Measurements from ENCODE around the gene FPR1. TPM values are rescaled to one million over a fixed set of nuclear protein-coding genes. Genes with fewer than 3 reads are reported as not detected.
"Not testable (repeated sequence)": the region's sequence is repeated elsewhere in the genome, so short reads cannot be mapped to it uniquely, and the experiment has no call there.

The FPR1 gene
- total and polyA plus RNA-seq, 4 donors: 0.77 to 37.1 (median 16.3) TPM

DNA sequence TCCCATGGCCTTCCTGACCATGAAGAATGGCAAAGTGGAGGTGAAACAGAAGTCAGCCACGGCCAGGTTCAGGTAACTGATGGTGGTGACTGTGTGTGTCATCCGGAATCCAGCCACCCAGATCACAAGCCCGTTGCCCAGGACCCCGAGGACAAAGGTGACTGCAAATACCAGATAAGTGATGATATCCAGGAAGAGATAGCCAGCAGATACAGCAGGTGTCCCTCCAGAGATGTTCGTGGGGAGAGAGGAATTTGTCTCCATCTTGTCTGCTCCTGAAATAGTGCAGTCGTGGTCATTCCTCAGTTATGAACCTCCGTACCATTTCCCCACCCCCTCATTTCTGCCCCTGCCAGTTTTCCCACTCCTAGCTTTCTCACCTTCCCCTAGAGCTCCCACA, 4.9 kb downstream of the FPR1 start:
- Histone ChIP-seq H3K27me3 (ENCODE audit: control insufficient read depth in 1 of 2, insufficient read depth in 2 of 2, low read length in 1 of 2) (no peaks in the 10 kb centered on the region), H3K9me3 (ENCODE audit: control insufficient read depth, low read length) (no peaks in the 10 kb centered on the region), H3K4me3 (ENCODE audit: low read length in 2 of 2) (no peak overlapping the region), H3K4me1 (ENCODE audit: control insufficient read depth in 1 of 2, insufficient read depth in 2 of 2, low read length in 2 of 2) (no peaks in the 10 kb centered on the region), H3K27ac (ENCODE audit: low read depth in 1 of 2, low read length in 2 of 2) (no peak overlapping the region), H3K36me3 (ENCODE audit: control insufficient read depth in 1 of 2, insufficient read depth in 2 of 2, low read length in 1 of 2) (no peaks in the 10 kb centered on the region)
- ATAC-seq (ENCODE audit: low FRiP score) (no peak), DNase-seq (no peak)
- 74 to 77% methylated on average over 7 of the region's 7 CpGs for WGBS, 2 donors
- intact Hi-C loops (cut with DNase I): no loop called here

DNA sequence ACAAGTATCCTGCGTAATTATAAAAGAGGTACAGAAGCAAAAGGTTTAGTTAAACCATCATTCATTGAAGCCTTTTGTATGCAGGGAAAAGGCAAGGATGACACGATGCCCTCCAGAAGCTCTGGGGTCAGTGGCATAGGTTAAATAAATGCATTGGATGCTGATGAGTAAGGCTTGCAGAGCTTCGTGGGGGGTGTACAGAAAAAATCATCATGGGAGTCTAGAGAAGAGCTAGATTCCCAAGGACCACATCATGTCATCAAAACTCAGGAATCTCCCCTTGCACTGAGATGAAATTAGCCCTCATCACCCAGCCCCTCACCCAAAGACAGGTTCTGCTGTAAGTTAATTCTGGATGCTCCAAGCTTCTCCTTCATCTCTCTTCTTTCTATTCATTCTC, 8.3 kb downstream of the FPR1 start:
- no peak for ATAC-seq (ENCODE audit: low FRiP score)
- WGBS, 2 donors: 36 to 60% methylated on average over 3 of the region's 3 CpGs
- no peak for DNase-seq

DNA sequence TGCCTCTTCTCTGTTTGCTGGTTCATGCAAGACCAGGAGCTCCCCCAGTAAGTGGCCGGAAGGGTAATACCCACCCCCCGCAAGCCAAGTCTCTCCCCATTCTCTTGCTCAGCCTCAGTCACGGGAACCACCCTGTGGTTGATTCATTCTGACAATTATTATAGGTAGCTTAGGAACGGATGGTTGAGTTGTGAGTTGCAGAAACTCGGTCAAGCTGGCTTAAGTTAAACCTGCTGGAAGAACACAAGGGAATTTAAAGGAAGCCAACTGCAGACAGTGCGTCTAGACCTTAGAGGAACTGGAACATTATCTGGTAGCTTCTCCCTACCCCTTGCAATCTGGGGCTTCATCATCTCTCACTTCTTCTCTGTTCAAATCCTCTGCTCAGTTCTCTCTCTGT, 8.9 kb downstream of the FPR1 start:
- H3K4me3 ChIP-seq (ENCODE audit: low read length in 2 of 2): no peak overlapping the region
- intact Hi-C loops (cut with DNase I): no loop called here
- no peak for ATAC-seq (ENCODE audit: low FRiP score)

More for the DNA sequence above, 8.3 kb downstream of the FPR1 start:
- H3K4me3 ChIP-seq (ENCODE audit: low read length in 2 of 2): no peak overlapping the region
- H3K27ac ChIP-seq (ENCODE audit: low read depth in 1 of 2, low read length in 2 of 2): no peak overlapping the region
- H3K36me3 ChIP-seq (ENCODE audit: control insufficient read depth in 1 of 2, insufficient read depth in 2 of 2, low read length in 1 of 2): no peaks in the 10 kb centered on the region
- intact Hi-C loops (cut with DNase I): no loop called here
- peaks cover 2% of the 10 kb centered on the region for H3K9me3 ChIP-seq (ENCODE audit: control insufficient read depth, low read length)
- H3K27me3 ChIP-seq (ENCODE audit: control insufficient read depth in 1 of 2, insufficient read depth in 2 of 2, low read length in 1 of 2): no peaks in the 10 kb centered on the region
- H3K4me1 ChIP-seq (ENCODE audit: control insufficient read depth in 1 of 2, insufficient read depth in 2 of 2, low read length in 2 of 2): no peaks in the 10 kb centered on the region

DNA sequence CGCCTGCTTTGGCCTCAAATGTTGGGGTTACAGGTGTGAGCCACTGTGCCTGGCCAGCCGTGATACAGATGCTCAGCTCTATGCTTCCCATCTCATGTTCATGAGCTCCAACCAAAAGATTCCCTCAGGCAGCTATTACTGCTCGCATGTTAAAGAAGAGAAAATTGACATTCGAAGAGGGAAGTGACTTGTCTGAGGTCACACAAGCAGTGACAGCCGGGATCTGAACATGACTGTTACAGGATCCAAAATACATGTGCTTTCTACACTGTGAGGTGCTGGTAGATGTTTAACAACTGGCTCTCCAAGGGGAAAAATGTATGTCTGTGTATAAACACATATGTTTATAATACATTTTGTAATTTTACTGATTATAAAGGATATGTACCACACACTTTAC, 11.3 kb downstream of the FPR1 start:
- WGBS, 2 donors: 71 to 86% methylated on average over 5 of the region's 5 CpGs
- H3K4me3 ChIP-seq (ENCODE audit: low read length in 2 of 2): no peak overlapping the region
- no peak for DNase-seq
- no peak for ATAC-seq (ENCODE audit: low FRiP score)
- H3K27ac ChIP-seq (ENCODE audit: low read depth in 1 of 2, low read length in 2 of 2): no peak overlapping the region
- no peaks in the 10 kb centered on the region for H3K27me3 ChIP-seq (ENCODE audit: control insufficient read depth in 1 of 2, insufficient read depth in 2 of 2, low read length in 1 of 2)
- intact Hi-C loops (cut with DNase I): no loop called here
- H3K36me3 ChIP-seq (ENCODE audit: control insufficient read depth in 1 of 2, insufficient read depth in 2 of 2, low read length in 1 of 2): no peaks in the 10 kb centered on the region
- no peaks in the 10 kb centered on the region for H3K4me1 ChIP-seq (ENCODE audit: control insufficient read depth in 1 of 2, insufficient read depth in 2 of 2, low read length in 2 of 2)
- peaks cover 2% of the 10 kb centered on the region for H3K9me3 ChIP-seq (ENCODE audit: control insufficient read depth, low read length)

More for the DNA sequence above, 8.9 kb downstream of the FPR1 start:
- H3K9me3 ChIP-seq (ENCODE audit: control insufficient read depth, low read length): peaks cover 2% of the 10 kb centered on the region
- H3K27me3 ChIP-seq (ENCODE audit: control insufficient read depth in 1 of 2, insufficient read depth in 2 of 2, low read length in 1 of 2): no peaks in the 10 kb centered on the region
- H3K36me3 ChIP-seq (ENCODE audit: control insufficient read depth in 1 of 2, insufficient read depth in 2 of 2, low read length in 1 of 2): no peaks in the 10 kb centered on the region
- no peak for DNase-seq
- 52 to 54% methylated on average over 6 of the region's 6 CpGs for WGBS, 2 donors
- no peaks in the 10 kb centered on the region for H3K4me1 ChIP-seq (ENCODE audit: control insufficient read depth in 1 of 2, insufficient read depth in 2 of 2, low read length in 2 of 2)
- no peak overlapping the region for H3K27ac ChIP-seq (ENCODE audit: low read depth in 1 of 2, low read length in 2 of 2)

DNA sequence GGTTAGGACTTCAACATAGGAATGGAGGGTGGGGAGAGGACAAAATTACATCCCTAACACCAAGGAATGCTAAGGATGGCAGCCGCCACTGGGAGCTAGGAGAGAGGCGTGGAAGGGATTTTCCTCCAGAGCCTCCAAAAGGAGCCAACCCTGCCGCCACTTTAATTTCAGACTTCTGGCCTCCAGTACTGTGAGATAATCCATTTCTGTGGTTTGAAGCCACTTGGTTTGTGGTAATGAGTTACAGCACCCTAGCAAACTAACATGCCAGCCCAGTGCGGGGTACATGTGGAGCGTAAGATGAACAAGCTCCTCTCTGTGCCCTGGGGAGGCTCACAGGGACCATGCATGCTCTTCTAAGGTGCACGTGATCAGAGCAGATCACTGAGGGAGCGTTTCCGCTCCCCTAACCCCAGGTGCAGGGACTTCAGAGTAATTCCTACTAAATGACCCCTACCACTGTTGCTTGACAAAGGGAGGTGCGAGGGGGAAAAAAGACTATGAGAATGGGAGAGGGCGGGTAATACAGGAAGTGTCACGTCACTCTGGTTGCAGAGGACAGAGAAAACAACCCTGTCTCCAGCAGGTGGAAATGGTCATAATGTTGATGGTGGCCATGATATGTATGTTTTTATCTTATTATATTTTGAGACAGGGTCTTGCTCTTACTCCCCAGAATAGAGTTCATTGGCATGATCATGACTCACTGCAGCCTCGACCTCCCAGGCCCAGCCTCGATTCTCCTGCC, 12.0 kb downstream of the FPR1 start:
- Histone ChIP-seq H3K4me3 (ENCODE audit: low read length in 2 of 2) (no peak overlapping the region), H3K27me3 (ENCODE audit: control insufficient read depth in 1 of 2, insufficient read depth in 2 of 2, low read length in 1 of 2) (no peaks in the 10 kb centered on the region), H3K4me1 (ENCODE audit: control insufficient read depth in 1 of 2, insufficient read depth in 2 of 2, low read length in 2 of 2) (no peaks in the 10 kb centered on the region), H3K36me3 (ENCODE audit: control insufficient read depth in 1 of 2, insufficient read depth in 2 of 2, low read length in 1 of 2) (no peaks in the 10 kb centered on the region), H3K27ac (ENCODE audit: low read depth in 1 of 2, low read length in 2 of 2) (no peak overlapping the region), H3K9me3 (ENCODE audit: control insufficient read depth, low read length) (peaks cover 2% of the 10 kb centered on the region)
- intact Hi-C loops (cut with DNase I): no loop called here
- no peak for DNase-seq
- WGBS, 2 donors: 64 to 71% methylated on average over 13 of the region's 13 CpGs
- no peak for ATAC-seq (ENCODE audit: low FRiP score)

DNA sequence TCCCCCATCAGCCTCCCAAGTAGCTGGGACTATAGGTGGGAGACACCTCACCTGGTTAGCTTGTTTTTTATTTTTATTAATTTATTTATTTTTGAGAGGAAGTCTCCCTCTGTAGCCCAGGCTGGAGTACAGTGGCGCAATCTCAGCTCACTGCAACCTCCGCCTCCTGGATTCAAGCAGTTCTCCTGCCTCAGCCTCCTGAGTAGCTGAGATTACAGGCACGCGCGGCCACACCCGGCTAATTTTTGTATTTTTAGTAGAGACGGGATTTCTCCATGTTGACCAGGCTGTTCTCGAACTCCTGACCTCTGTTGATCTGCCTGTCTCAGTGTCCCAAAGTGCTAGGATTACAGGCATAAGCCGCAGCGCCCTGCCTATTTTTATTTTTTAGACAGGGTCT, 13.2 kb downstream of the FPR1 start:
- WGBS, 2 donors: 87 to 89% methylated on average over 10 of the region's 10 CpGs
- H3K4me3 ChIP-seq (ENCODE audit: low read length in 2 of 2); H3K27me3 ChIP-seq (ENCODE audit: control insufficient read depth in 1 of 2, insufficient read depth in 2 of 2, low read length in 1 of 2); H3K4me1 ChIP-seq (ENCODE audit: control insufficient read depth in 1 of 2, insufficient read depth in 2 of 2, low read length in 2 of 2); intact Hi-C loops (cut with DNase I); DNase-seq; ATAC-seq (ENCODE audit: low FRiP score); H3K36me3 ChIP-seq (ENCODE audit: control insufficient read depth in 1 of 2, insufficient read depth in 2 of 2, low read length in 1 of 2); H3K9me3 ChIP-seq (ENCODE audit: control insufficient read depth, low read length); H3K27ac ChIP-seq (ENCODE audit: low read depth in 1 of 2, low read length in 2 of 2): not testable (repeated sequence)

DNA sequence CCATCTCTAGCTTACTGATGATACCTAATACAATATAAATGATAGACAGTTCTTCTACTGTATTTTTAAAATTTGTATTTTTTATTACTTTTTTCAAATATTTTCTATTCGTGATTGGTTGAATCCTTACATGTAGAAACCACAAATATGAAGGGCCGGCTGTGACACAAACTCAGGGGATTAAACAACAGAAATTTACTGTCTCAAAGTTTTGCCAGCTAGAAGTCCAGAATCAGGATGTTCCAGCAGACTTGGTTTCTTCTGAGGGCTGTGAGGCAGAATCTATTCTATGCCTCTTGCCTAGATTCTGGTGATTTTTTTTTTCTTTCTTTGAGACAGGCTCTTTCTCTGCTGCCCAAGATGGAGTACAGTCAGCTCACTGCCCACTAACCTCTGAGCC, 13.8 kb downstream of the FPR1 start:
- Histone ChIP-seq H3K27ac (ENCODE audit: low read depth in 1 of 2, low read length in 2 of 2) (no peak overlapping the region), H3K4me1 (ENCODE audit: control insufficient read depth in 1 of 2, insufficient read depth in 2 of 2, low read length in 2 of 2) (no peaks in the 10 kb centered on the region), H3K9me3 (ENCODE audit: control insufficient read depth, low read length) (peaks cover 2% of the 10 kb centered on the region), H3K27me3 (ENCODE audit: control insufficient read depth in 1 of 2, insufficient read depth in 2 of 2, low read length in 1 of 2) (no peaks in the 10 kb centered on the region), H3K4me3 (ENCODE audit: low read length in 2 of 2) (no peak overlapping the region), H3K36me3 (ENCODE audit: control insufficient read depth in 1 of 2, insufficient read depth in 2 of 2, low read length in 1 of 2) (no peaks in the 10 kb centered on the region)
- DNase-seq: no peak
- 66 to 70% methylated on average over 2 of the region's 2 CpGs for WGBS, 2 donors
- ATAC-seq (ENCODE audit: low FRiP score): no peak
- intact Hi-C loops (cut with DNase I): no loop called here

DNA sequence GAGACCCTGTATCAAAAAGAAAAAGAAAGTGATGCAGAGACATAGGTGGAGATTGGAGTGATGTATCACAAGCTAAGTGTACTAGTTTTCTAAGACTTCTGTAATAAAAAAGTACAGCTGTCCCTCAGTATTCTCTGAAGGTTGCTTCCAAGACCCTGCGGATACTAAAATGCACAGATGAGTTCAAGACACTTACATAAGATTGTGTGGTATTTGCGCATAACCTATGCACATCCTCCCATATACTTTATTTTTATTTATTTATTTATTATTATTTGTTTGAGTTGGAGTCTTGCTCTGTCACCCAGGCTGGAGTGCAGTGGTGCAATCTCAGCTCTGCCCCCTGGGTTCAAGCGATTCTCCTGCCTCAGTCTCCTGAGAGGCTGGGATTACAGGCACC, 14.3 kb downstream of the FPR1 start:
- no peaks in the 10 kb centered on the region for H3K36me3 ChIP-seq (ENCODE audit: control insufficient read depth in 1 of 2, insufficient read depth in 2 of 2, low read length in 1 of 2)
- no peaks in the 10 kb centered on the region for H3K4me1 ChIP-seq (ENCODE audit: control insufficient read depth in 1 of 2, insufficient read depth in 2 of 2, low read length in 2 of 2)
- no peaks in the 10 kb centered on the region for H3K27me3 ChIP-seq (ENCODE audit: control insufficient read depth in 1 of 2, insufficient read depth in 2 of 2, low read length in 1 of 2)
- intact Hi-C loops (cut with DNase I): no loop called here
- ATAC-seq (ENCODE audit: low FRiP score) (no peak), DNase-seq (no peak)
- peaks cover 2% of the 10 kb centered on the region for H3K9me3 ChIP-seq (ENCODE audit: control insufficient read depth, low read length)
- H3K27ac ChIP-seq (ENCODE audit: low read depth in 1 of 2, low read length in 2 of 2): no peak overlapping the region
- no peak overlapping the region for H3K4me3 ChIP-seq (ENCODE audit: low read length in 2 of 2)
- 90 to 97% methylated on average over 3 of the region's 3 CpGs for WGBS, 2 donors

DNA sequence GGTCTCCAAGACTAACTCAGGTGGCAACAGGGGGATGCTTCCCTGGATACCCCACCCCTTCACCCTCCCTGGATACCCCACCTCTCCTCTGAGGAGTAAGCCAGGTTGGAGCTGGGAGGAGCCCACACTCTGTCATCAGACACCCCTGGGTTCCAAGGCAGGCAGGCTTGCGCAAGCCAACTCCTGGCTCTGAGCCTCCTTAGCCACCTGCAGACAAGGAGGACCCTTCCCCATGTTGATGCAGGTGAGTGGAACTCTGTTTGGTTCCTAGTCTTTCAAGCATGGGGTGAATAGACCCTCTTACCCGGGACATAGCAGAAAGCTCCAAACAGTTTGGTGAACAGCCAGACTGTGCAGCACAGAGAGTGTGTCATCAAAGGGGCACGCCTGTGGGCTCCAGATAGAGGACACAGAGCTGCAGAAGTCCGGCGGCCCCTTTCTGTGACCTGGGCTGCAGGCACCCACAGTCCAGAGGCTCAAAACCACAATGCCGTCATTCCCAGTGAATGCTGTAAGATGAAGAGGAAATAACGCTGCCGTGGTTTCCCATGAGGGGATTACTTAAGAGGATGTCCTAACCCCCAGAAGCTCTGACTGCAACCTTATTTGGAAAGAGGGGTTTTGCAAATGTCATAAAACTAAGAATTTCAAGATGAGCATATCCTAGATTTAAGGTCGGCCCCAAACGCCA, 15.8 kb downstream of the FPR1 start:
- Histone ChIP-seq H3K27me3 (ENCODE audit: control insufficient read depth in 1 of 2, insufficient read depth in 2 of 2, low read length in 1 of 2) (no peaks in the 10 kb centered on the region), H3K4me1 (ENCODE audit: control insufficient read depth in 1 of 2, insufficient read depth in 2 of 2, low read length in 2 of 2) (no peaks in the 10 kb centered on the region), H3K36me3 (ENCODE audit: control insufficient read depth in 1 of 2, insufficient read depth in 2 of 2, low read length in 1 of 2) (no peaks in the 10 kb centered on the region), H3K4me3 (ENCODE audit: low read length in 2 of 2) (no peak overlapping the region), H3K27ac (ENCODE audit: low read depth in 1 of 2, low read length in 2 of 2) (no peak overlapping the region), H3K9me3 (ENCODE audit: control insufficient read depth, low read length) (peaks cover 2% of the 10 kb centered on the region)
- peak in 1 of 2 donors; percentile 83 for DNase-seq
- intact Hi-C loops (cut with DNase I): no loop called here
- 68 to 69% methylated on average over 10 of the region's 10 CpGs for WGBS, 2 donors
- peak; percentile 48 for ATAC-seq (ENCODE audit: low FRiP score)
